ENCODE data around the gene NRG2.

GRCh38 chr5:139852696-139853095 is 190.4 kb downstream of the NRG2 start:
- TF ChIP-seq CTCF (IDR thresholded peaks at IDR 0.05) = no peak
- TF ChIP-seq POLR2AphosphoS5 (IDR thresholded peaks at IDR 0.05) = no peak
